Small intestine (tissue), 7 donors: ENCODE data around the gene SLX9. TPM values are rescaled to one million over a fixed set of nuclear protein-coding genes. Genes with fewer than 3 reads are reported as not detected.
A peak's percentile ranks its signal among the peaks of the same experiment; 100 is the strongest.

ENCODE experiments used
- DNase-seq, 2 donors: peaks; one replicate each; pipeline versions ENCODE4 v3.0.0 to v3.0.0-alpha.2; 2013
- FAIRE-seq: peaks from 2 replicates; lab custom pipeline; 2012; peaks lifted over from hg19 to GRCh38; lab: Jason Lieb, UNC
- H3K27ac ChIP-seq, 3 donors: one replicate each; pipeline ENCODE4 v1.5.1; 2013; ENCODE audit warnings: low read length in 2 of 3, mild to moderate bottlenecking in 2 of 3, control low read depth in 1 of 3, inconsistent platforms in 1 of 3, low read depth in 1 of 3, moderate library complexity in 1 of 3
- H3K27me3 ChIP-seq, 3 donors: one replicate each; pipeline ENCODE4 v1.6.1; 2013; ENCODE audit warnings: low read length in 3 of 3, inconsistent platforms in 1 of 3; ENCODE audit not compliant: control insufficient read depth in 3 of 3, insufficient read depth in 3 of 3
- H3K36me3 ChIP-seq, 3 donors: one replicate each; pipeline ENCODE4 v1.6.1; 2013; ENCODE audit warnings: low read length in 3 of 3, inconsistent platforms in 1 of 3, low read depth in 1 of 3, mild to moderate bottlenecking in 1 of 3, moderate library complexity in 1 of 3; ENCODE audit not compliant: control insufficient read depth in 3 of 3, insufficient read depth in 2 of 3
- H3K4me1 ChIP-seq, 3 donors: one replicate each; pipeline ENCODE4 v1.6.1; 2013; ENCODE audit warnings: low read length in 2 of 3, inconsistent platforms in 1 of 3, low read depth in 1 of 3, mild to moderate bottlenecking in 1 of 3, moderate library complexity in 1 of 3; ENCODE audit not compliant: control insufficient read depth in 3 of 3, insufficient read depth in 2 of 3
- H3K4me3 ChIP-seq, 3 donors: one replicate each; pipeline ENCODE4 v1.5.1; 2013; ENCODE audit warnings: low read length in 3 of 3, control low read depth in 1 of 3, inconsistent platforms in 1 of 3, low read depth in 1 of 3, mild to moderate bottlenecking in 1 of 3, moderate library complexity in 1 of 3
- H3K9me3 ChIP-seq, 2 donors: one replicate each; pipeline ENCODE4 v1.6.1; 2013; ENCODE audit warnings: low read depth in 1 of 2, low read length in 1 of 2; ENCODE audit not compliant: control insufficient read depth in 2 of 2, insufficient read depth in 1 of 2
- WGBS, 3 donors: extraction: QIAGEN DNeasy Blood & Tissue Kit; methylation state at CpG; one replicate each; pipeline ENCODE4 v1.1.7; 2013; 5-methylcytosine and 5-hydroxymethylcytosine counted together
- polyA plus RNA-seq, 4 donors: library from polyadenylated mRNA; stranded (reverse) in 3 of 4; unstranded in 1 of 4; fragments of 200-250 nt in 3 of 4; fragments of 120-200 nt in 1 of 4; gene quantifications; one replicate each; pipeline versions ENCODE4 v1.2.1 to v1.2.3, GENCODE V29; 2013
- donor health status: healthy with polysubstance abuse.
- donor health status: control.
- donor health status: control.
- donor health status: Bipolar disorder and iron deficiency.
- donor health status: healthy.

SLX9 gene
- polyA plus RNA-seq, 4 donors = 10.7 to 31.5 (median 24.7) TPM

DNA sequence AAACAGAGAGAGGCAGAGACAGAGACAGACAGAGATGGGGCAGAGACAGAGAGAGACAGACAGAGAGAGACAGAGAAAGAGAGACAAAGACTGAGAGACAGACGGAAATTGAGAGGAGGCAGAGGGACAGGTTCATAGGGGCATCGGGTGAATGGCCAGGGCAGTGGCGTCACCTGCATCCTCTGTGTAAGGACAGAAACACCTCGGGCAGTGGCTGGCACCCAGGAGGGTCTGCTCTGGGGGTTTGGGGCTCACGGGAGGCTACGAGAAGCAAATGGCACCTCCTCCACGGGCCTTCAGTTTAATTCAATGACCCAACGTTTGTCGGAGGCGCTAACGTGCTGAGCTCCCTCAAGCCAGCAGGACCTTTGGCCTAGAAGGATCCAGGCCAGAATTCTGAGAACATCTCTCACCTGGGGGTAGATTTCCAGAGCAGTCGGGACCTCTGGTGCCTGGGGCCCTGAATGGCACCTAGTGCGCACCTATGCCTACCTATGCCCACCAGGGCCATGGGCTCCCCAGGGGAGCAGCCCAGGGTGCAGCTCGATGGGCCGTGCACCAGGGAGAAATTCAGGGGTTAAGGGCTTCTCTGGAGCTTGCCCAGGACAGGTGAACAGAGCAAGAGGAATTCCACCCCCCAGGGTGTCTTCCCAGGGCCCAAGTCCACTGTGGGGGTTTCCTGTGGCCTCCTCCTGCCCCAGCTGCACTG is 45.7 kb upstream of the SLX9 start:
- DNase-seq (no peak), FAIRE-seq (no peak)
- Histone ChIP-seq H3K27ac (no peak overlapping the region), H3K4me1 (peaks cover 0 to 20% (median 4%) of the 10 kb centered on the region in 3 donors), H3K4me3 (no peak overlapping the region), H3K36me3 (no peaks in the 10 kb centered on the region), H3K9me3 (no peaks in the 10 kb centered on the region), H3K27me3 (peaks cover 0 to 7% (median 2%) of the 10 kb centered on the region in 3 donors)
- WGBS, 3 donors = 48 to 83% (median 59%) methylated on average over 15 of the region's 15 CpGs

DNA sequence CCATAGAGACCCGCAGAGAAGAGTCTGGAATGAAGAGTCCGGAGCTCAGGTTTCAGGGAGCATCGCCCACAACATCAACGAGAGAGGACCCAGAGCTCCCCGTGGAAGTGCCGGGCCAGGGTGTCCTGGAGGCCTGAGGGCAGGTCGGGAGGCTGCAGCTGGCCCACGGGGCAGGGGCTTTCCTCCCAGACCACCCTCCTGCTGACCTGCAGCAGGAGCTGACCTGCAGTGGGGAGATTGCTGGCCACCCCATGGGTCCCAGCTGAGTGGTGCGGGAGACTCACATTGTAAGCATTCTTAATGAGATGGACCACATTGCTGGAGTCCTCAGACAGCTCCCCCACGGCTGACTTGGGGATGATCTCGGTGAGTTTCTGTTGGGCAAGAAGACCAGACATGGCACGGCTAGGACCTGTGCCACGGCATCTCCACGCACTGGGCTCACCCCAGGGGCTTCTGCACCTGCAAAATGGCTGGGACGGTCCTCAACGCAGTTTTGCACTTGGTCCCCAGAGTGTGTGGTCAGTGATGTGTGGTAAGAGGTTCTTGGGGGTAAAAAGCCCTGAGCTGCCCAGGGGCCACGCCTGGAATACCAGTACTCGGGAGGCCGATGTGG is 45.0 kb upstream of the SLX9 start:
- no peaks in the 10 kb centered on the region for H3K9me3 ChIP-seq
- H3K4me1 ChIP-seq = peaks cover 0 to 24% (median 4%) of the 10 kb centered on the region in 3 donors
- no peak overlapping the region for H3K4me3 ChIP-seq
- no peak for FAIRE-seq
- 80 to 84% (median 84%) methylated on average over 19 of the region's 19 CpGs for whole genome bisulfite sequencing, 3 donors
- H3K27ac ChIP-seq = no peak overlapping the region
- H3K27me3 ChIP-seq = peaks cover 0 to 7% (median 2%) of the 10 kb centered on the region in 3 donors
- H3K36me3 ChIP-seq = no peaks in the 10 kb centered on the region
- no peak for DNase-seq

GRCh38 chr21:44895859-44896258 is 44.0 kb upstream of the SLX9 start:
- Histone ChIP-seq H3K9me3 (no peaks in the 10 kb centered on the region), H3K27ac (no peak overlapping the region), H3K4me1 (peaks cover 0 to 24% (median 4%) of the 10 kb centered on the region in 3 donors), H3K27me3 (peaks cover 0 to 7% (median 0%) of the 10 kb centered on the region in 3 donors), H3K36me3 (peaks cover 0 to 6% (median 0%) of the 10 kb centered on the region in 3 donors), H3K4me3 (no peak overlapping the region)
- FAIRE-seq = no peak
- WGBS, 3 donors = 86 to 92% (median 91%) methylated on average over 11 of the region's 11 CpGs
- DNase-seq = no peak

- H3K9me3 ChIP-seq = no peaks in the 10 kb centered on the region
- FAIRE-seq (no peak), DNase-seq (no peak)
Measured at GRCh38 chr21:44896561-44897286, 43.1 kb upstream of the SLX9 start.

GRCh38 chr21:44897326-44898010 is 42.4 kb upstream of the SLX9 start:
- H3K9me3 ChIP-seq = no peaks in the 10 kb centered on the region
- FAIRE-seq (no peak), DNase-seq (peak; percentile 78 to 92)
- peak overlapping the region in 2 of 3 donors; percentile 28 to 60 for H3K27ac ChIP-seq
- peaks cover 0 to 24% (median 4%) of the 10 kb centered on the region in 3 donors for H3K4me1 ChIP-seq
- WGBS, 3 donors = 54 to 67% (median 67%) methylated on average over 21 of the region's 21 CpGs
- peaks cover 0 to 4% (median 0%) of the 10 kb centered on the region in 3 donors for H3K27me3 ChIP-seq
- no peak overlapping the region for H3K4me3 ChIP-seq
- H3K36me3 ChIP-seq = peaks cover 0 to 6% (median 0%) of the 10 kb centered on the region in 3 donors

More at GRCh38 chr21:44896561-44897286, 43.1 kb upstream of the SLX9 start:
- peak overlapping the region in 2 of 3 donors; percentile 28 to 60 for H3K27ac ChIP-seq
- peaks cover 0 to 6% (median 0%) of the 10 kb centered on the region in 3 donors for H3K36me3 ChIP-seq
- no peak overlapping the region for H3K4me3 ChIP-seq
- H3K4me1 ChIP-seq = peaks cover 0 to 24% (median 4%) of the 10 kb centered on the region in 3 donors
- peaks cover 0 to 7% (median 0%) of the 10 kb centered on the region in 3 donors for H3K27me3 ChIP-seq
- whole genome bisulfite sequencing, 3 donors = 81 to 88% (median 82%) methylated on average over 23 to 25 of the region's 25 CpGs

GRCh38 chr21:44898011-44898488 is 41.8 kb upstream of the SLX9 start:
- 60 to 74% (median 64%) methylated on average over 13 of the region's 13 CpGs for WGBS, 3 donors
- peak overlapping the region in 1 of 3 donors; percentile 55 for H3K27ac ChIP-seq

GRCh38 chr21:44898851-44899767 is 40.7 kb upstream of the SLX9 start:
- DNase-seq (peak in 1 of 2 donors; percentile 54), FAIRE-seq (no peak)
- peaks cover 0 to 6% (median 0%) of the 10 kb centered on the region in 3 donors for H3K36me3 ChIP-seq
- no peaks in the 10 kb centered on the region for H3K9me3 ChIP-seq
- H3K4me1 ChIP-seq = peaks cover 0 to 24% (median 4%) of the 10 kb centered on the region in 3 donors
- 57 to 81% (median 62%) methylated on average over 47 to 49 of the region's 49 CpGs for WGBS, 3 donors
- H3K27ac ChIP-seq = no peak overlapping the region
- no peaks in the 10 kb centered on the region for H3K27me3 ChIP-seq
- H3K4me3 ChIP-seq = no peak overlapping the region

More at GRCh38 chr21:44898011-44898488, 41.8 kb upstream of the SLX9 start:
- no peak for DNase-seq
- no peak for FAIRE-seq
- Histone ChIP-seq H3K4me1 (peaks cover 0 to 24% (median 4%) of the 10 kb centered on the region in 3 donors), H3K9me3 (no peaks in the 10 kb centered on the region), H3K36me3 (peaks cover 0 to 6% (median 0%) of the 10 kb centered on the region in 3 donors), H3K27me3 (peaks cover 0 to 4% (median 0%) of the 10 kb centered on the region in 3 donors), H3K4me3 (no peak overlapping the region)
